NCI-H748 (cell line): ENCODE measurements around the gene METTL2A.
"Not testable (repeated sequence)": the region's sequence is repeated elsewhere in the genome, so short reads cannot be mapped to it uniquely, and the experiment has no call there.

ENCODE experiments used
- DNase-seq: peaks from one replicate; lab custom pipeline; 2025; ENCODE audit not compliant: unreplicated experiment; lab: John Stamatoyannopoulos, UW

METTL2A gene, protein sequence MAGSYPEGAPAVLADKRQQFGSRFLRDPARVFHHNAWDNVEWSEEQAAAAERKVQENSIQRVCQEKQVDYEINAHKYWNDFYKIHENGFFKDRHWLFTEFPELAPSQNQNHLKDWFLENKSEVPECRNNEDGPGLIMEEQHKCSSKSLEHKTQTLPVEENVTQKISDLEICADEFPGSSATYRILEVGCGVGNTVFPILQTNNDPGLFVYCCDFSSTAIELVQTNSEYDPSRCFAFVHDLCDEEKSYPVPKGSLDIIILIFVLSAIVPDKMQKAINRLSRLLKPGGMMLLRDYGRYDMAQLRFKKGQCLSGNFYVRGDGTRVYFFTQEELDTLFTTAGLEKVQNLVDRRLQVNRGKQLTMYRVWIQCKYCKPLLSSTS

DNA sequence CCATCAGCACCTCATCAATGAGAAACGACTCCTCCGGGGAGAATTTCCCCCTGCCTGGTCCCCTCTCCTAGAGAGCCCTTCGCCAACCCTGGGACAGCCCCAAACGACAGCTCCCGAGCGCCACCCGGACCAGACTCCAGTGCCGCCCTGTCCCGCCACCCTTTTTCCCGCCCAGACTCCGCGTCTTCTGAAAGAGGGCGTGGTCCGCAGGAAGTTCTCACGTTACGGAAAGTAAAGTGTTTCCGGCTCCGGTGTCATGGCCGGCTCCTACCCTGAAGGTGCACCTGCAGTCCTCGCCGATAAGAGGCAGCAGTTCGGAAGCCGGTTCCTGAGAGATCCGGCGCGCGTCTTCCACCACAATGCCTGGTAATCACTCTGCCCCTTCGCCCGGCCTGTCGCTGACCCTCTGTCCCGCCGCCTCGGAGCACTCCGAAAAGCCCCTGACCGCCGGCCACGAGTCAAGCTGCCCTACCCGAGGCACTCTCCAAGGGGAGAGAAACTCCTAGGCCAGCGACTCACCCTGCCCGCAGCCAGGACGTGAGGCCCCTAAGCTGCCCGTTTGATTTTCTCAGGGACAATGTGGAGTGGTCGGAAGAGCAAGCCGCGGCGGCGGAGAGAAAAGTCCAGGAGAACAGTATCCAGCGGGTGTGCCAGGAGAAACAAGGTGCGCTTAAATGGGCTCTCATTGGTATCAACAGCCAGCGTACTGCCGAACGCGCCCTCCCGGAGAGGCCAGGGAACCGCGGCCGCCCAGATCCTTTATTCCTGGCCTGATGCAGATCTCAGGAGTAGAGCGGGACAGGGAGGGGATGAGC, at the start of gene METTL2A:
TSS of gene METTL2A (plus strand) at position 251 of the 815 bp plus-strand sequence. CDS start at position 257, 6 bp downstream.
- peak; percentile 94 for DNase-seq

DNA sequence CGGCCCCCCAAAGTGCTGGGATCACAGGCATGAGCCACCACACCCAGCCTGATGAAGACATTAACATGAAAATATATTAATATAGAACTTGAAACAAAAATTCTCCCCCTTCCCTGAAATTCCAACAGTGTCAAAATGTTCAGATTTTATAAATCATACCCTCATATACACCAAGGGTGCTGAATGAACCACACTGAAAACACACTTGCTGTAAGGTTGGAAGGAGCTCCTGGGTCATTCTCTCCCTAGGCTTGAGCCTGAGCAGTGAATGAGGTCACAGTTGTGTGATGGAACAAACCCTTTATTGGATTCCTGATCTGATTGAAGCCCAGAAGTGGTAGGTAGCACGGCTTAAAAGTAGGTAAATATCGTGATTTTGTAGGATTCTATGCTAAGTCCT, 43.4 kb upstream of the METTL2A start, which contains the start of gene EFCAB3:
TSS of gene EFCAB3 (plus strand) at position 301 of the 400 bp plus-strand sequence. CDS start 2,427 bp downstream, outside the sequence.
- DNase-seq = no peak

DNA sequence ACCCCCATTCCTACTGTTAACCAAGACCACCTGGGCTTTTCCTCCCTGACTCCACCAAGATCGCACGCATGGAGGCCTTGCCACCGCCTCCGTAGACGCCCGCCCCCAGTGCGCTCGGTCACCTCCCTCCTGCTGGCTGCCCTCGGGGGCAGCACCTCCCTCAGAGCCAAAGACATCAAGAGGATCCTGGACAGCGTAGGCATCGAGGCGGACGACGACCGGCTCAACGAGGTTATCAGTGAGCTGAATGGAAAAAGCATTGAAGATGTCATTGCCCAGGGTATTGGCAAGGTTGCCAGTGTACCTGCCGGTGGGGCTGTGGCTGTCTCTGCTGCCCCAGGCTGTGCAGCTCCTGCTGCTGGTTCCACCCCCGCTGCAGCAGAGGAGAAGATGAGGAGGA, 42.1 kb upstream of the METTL2A start:
- DNase-seq = no peak

DNA sequence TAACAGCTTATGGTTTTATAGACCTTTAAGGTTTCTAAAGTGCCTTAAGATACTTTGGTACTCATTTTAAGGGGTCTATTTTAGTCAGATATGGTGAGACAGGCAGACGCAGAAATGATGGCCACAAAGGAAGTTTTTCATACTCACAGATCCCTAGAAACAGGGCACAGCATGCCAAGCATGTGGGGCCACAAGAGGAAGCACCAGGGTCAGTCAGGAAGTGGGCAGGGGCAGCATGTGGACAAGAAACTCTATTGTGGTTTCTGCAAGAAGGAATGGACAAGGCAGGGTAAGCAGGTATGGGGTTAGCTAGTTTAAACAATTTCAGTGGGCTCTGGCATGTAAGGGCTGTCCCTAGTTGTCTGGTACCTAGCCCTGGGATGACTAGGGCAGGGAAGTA, 34.8 kb upstream of the METTL2A start:
- DNase-seq = no peak

DNA sequence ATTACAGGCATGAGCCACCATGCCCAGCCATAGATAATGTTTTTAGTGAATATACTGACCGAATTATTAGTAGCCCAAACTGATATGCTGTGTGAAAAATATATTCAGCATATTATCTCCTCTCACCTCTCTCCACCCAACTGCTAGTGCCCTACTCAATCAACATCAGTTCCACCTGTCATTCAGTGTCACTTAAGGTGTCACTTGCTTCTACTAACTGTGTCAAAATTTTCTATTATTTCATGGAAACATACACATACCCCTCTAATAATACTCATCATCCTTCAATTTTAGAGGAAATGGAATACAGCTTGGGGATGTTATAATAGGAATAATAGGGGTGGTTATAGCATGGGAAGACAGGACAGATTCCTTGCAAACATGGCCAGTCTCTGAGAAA, 30.8 kb upstream of the METTL2A start:
- no peak for DNase-seq

DNA sequence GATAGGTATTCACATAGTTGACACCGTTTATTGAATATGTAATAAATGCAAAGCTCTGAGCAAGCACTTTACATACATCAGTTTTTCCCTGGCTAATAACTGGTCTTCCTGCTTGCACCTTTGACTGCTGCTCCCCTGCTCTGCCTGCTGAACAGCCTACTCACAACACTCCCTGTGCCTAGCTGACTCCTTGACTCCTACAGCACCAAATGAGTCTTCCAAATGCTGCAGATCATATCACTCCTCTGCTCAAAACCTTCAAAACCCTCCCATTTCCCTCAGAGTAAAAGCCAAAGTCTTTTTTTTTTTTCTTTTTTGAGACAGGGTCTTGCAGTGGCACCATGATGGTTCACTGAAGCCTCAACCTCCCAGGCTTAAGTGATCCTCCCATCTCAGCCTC, 24.8 kb upstream of the METTL2A start:
- no peak for DNase-seq

DNA sequence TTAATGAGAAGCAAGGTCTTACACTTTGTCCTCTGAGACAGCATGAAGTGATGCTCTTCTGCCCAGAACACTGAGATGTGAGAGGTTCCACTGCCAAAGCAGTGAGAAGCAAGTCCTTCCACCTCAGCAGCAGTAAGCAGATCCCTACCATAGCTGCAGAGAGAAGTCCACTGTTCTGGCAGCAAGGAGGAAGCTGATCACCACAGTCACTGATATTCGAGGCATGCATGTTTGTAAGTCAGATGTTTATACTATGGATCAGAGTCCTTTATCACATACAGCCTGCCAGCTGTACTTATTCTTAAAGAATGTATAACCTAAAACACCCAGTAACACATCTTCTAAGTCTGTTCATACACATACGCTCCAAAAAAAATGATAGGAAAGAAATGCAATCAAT, 18.2 kb upstream of the METTL2A start:
- no peak for DNase-seq

DNA sequence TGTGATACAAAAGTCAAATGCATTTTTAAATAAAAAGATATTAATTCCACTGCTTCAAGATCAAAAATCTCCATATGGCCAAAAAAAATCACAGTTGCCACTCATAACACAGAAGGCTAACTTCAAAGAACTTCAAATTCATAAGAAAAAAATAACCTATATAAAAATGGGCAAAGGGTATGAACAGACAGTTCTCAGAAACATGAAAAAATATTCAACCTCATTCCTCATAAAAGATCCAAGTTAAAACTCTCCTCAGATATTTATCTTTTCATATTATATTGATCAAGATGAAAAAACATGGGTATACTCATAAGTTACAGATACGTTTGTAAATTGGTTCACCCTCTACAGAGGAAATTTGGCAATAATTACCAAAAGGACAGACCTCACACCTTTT, 10.6 kb upstream of the METTL2A start:
- not testable (repeated sequence) for DNase-seq

DNA sequence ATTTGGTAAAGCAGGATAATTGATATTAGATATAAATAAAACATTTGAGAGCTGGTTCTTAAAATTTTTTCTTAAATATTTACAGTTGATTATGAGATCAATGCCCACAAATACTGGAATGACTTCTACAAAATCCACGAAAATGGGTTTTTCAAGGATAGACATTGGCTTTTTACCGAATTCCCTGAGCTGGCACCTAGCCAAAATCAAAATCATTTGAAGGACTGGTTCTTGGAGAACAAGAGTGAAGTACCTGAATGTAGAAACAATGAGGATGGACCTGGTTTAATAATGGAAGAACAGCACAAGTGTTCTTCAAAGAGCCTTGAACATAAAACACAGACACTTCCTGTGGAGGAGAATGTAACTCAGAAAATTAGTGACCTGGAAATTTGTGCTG, 2.5 kb downstream of the METTL2A start:
- not testable (repeated sequence) for DNase-seq

DNA sequence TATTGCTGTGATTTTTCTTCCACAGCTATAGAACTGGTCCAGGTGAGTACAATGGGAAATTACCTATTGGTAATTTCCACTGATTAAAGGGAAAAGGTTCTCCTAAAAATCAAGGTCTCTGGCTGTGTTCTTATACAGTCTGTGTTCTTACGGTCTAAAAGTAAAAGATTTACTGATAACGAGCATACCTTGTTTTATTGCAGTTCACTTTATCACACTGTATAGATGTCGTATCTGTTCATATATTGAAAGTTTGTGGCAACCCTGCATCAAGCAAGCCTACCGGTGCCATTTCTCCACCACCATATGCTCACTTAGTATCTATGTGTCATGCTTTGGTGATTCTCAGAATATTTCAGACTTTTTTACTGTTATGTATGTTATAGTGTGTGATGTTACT, 11.6 kb downstream of the METTL2A start:
- not testable (repeated sequence) for DNase-seq

DNA sequence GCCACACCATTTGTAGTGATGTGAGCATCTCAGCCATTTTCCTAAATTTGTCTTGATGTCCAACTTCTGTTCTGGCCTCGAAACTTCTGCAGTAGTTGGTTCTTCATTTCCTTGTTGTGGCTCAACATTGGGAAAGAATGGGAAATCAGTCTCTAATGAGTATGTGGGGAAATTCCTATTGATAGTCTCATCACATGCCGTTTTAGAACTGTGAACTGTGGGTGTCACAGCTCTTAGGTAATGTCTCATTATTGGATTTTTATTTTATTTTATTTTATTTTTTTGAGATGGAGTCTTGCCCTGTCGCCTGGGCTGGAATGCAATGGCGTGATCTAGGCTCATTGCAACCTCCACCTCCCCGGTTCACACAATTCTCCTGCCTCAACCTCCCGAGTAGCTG, 17.5 kb downstream of the METTL2A start:
- not testable (repeated sequence) for DNase-seq

DNA sequence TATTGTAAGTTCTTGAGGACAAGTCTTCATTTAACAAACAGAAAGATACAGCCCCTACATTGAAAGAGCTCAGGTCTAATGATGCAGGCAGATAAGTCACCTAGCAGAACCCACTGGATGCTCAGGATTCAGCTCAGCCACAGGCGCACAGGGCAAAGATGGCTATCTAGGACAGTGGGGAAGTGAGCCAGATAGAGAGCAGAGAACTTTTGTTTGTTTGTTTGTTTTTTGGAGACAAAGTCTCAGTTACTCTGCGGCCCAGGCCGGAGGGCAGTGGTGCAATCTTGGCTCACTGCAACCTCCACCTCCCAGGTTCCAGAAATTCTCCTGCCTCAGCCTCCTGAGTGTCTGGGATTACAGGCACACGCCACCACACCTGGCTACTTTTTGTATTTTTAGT, 20.4 kb downstream of the METTL2A start:
- no peak for DNase-seq

DNA sequence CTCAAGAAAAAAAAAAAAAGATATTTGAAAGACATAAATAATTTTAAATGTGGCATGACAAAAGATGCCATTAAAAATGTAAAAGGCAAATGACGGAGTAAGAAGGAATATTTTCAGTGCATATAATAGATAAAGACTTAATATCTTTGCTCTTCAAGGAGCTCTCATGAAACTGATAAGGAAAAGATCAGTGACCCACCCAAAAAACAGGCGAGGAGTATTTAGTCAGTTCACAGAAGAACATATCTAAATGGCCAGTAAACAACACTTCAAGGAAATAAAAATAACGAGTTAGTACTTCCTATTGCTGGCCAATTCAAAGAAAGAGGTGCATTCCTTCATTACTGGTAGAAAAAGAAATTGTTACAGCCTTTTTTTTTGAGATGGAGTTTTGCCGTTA, 22.1 kb downstream of the METTL2A start:
- not testable (repeated sequence) for DNase-seq

DNA sequence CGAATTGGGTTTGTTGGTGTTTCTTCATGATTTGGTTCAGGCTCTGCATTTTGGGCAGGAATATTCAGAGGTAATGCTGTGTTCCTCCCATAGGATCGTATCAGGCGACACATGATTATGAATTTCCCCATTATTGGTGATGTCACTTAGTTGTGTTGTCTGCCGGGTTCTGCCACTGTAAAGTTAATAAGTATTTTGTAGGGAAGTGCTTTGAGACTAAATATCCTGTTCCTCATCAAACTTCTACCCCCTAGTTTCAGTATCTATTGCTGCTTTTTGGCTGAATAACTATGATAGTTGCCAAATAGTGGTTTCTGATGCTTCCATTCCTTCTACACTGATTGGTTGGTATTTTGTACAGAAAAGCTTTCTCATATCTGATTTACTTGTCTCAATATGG, 28.5 kb downstream of the METTL2A start:
- DNase-seq = not testable (repeated sequence)

DNA sequence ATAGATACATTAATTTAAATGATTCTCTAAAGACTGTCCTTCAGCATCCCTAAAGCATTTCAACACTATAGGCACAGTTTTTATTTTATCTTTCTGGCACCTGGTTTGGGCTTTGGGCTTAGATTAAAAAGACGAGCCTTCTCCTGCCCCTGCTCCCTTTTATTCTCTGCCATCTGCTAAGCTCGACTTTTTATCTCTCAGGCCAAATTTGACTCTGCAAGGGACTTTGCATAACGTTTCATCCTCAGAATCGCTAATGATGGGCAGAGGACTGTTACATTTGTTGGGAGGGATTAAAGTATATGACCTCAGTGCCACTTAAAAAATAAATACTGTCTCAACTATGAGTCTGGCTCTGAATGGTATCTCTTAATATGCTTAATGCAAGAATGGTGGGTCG, 29.3 kb downstream of the METTL2A start:
- DNase-seq = not testable (repeated sequence)

DNA sequence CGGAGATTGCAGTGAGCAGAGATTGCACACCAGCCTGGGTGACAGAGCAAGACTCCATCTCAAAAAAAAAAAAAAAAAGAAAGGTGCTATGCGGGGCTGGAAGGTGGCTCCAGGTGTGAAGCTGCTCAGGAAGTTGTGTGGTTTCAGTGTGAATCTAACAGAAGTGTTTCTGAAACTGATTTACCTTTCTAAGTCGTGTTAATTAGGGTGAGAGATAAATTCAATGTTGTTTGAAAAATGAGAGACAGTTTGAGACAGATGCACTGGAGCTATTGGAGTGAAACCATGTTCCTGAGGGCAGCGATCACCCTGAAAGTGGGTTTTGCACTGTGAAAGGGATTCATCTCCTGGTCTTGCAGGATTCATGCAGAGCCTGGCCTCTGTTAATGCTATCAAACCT, 30.0 kb downstream of the METTL2A start:
- DNase-seq = not testable (repeated sequence)

DNA sequence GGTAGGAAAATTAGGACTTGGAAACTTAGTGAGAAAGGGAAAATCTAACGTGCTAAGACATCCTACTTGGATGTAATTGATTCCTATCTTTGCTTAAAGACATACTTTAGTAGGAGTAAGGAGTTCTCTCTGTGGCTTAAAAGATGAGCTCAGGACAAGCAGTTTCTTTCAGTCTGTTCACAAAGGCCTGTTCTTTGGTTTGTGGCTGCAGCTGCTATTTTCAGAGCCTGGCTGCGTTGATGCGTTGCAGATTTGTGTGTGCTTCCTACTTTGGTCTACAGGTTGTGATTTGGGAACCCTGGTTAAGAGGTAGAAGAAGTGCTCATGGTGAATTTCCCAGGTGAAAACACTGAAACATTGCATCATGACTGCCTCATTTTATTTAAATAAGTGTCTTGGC, 30.4 kb downstream of the METTL2A start:
- not testable (repeated sequence) for DNase-seq

DNA sequence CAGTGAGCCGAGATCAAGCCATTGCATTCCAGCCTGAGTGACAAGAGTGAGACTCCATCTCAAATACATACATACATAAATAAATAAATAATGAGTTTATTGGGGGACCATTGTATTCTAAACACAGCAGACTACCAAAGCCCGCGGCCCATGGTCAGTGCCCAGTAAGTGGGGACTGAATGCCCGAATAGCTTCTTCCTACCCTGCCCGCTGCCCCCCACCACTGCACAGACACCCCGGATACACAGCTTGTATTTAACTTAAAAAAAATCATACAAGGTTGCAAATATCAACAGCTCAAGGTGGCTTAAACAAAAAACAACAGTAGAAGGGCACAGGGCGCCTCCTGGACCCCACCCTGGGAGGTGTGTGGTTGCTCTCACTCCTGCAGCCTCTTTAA, 32.3 kb downstream of the METTL2A start:
- no peak for DNase-seq

DNA sequence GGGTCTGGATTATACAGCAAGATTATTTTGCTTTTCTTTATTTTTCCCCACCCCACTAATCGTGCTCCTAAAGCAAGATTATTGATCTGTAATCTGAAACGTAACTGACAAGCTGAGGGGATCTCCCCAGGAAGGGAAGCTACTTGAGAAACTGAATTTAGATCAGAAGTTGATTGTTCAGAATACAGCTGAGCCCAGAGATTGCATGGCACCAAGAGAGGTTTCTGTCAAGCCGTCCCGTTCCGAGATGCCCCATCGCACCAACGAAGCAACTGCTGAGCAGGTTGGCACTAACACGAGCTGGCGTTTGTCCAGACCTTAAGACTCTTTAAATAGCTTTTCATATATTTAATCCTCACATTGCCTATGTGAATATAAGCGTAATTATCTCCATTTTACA, 34.8 kb downstream of the METTL2A start:
- not testable (repeated sequence) for DNase-seq

DNA sequence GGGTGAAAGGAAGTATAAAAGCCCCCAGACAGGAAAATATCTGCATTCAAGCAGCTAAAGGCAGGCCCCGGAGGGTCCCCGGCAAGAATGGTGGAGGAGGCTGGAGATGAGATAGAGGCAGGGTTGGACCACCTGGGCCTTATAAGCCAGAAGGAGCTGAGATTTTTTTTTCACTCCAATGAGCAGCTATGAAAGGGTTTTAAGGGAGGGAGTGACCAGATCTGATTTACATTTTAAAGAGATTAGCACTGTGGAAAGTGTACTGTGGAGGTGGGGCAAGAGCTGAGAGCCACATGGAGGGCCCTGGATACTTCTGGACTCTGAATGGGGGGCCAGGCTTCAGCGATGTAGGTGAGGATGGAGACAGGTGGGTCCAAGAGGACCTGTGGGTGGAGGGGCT, 40.7 kb downstream of the METTL2A start:
- DNase-seq = not testable (repeated sequence)

DNA sequence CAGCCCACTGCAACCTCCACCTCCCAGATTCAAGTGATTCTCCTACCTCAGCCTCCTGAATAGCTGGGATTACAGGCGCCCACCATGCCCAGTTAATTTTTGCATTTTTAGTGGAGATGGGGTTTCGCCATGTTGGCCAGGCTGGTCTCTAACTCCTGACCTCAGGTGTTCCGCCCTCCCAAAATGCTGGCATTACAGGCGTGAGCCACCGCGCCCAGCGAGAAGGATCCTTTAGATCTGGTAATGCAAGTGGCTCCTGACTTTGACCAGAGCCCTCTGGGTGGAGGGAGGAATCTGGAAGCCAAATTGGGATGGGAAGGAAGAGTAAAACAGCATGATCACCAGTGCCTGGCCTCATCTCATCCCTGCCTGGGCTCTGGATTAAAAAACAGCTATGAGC, 41.6 kb downstream of the METTL2A start:
- DNase-seq = not testable (repeated sequence)
